ENCODE measurements around the gene TBC1D22A. TPM values are rescaled to one million over a fixed set of nuclear protein-coding genes. Genes with fewer than 3 reads are reported as not detected.

The TBC1D22A gene
- total RNA-seq, 4 donors from 2014 or later: 42.6 to 70.4 (median 55.1) TPM

DNA sequence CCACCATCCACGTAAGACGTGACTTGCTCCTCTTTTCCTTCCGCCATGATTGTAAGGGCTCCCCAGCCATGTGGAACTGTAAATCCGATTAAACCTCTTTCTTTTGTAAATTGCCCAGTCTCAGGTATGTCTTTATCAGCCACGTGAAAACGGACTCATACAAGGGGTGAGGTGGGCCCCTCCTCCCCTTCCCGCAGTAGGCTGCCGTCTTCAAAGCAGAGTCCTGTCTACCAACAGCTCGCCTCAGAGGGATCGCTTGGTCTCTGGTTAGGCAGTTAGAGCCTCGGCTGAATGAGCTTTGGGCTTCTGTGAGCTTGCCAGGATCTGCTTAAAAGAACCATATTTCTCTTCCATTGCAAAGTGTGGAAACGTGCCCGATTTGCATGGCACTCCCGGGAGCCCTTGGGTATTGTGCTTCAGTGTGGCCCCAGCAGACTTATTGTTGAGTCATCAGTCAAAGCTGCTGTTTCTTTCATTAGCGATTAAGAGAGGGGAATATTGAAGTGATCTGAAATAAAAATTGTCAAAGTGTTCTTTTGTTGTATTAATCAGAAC, 338.3 kb downstream of the TBC1D22A start:
- Histone ChIP-seq H3K27me3 (no peaks in the 10 kb centered on the region), H3K4me3 (no peak overlapping the region), H3K4me1 (no peaks in the 10 kb centered on the region), H3K27ac (no peak overlapping the region), H3K36me3 (no peaks in the 10 kb centered on the region), H3K9me3 (no peaks in the 10 kb centered on the region)
- no peak for DNase-seq
- TF ChIP-seq CTCF (IDR thresholded peaks at IDR 0.05) (no peak), POLR2A (IDR thresholded peaks at IDR 0.05) (no peak)

DNA sequence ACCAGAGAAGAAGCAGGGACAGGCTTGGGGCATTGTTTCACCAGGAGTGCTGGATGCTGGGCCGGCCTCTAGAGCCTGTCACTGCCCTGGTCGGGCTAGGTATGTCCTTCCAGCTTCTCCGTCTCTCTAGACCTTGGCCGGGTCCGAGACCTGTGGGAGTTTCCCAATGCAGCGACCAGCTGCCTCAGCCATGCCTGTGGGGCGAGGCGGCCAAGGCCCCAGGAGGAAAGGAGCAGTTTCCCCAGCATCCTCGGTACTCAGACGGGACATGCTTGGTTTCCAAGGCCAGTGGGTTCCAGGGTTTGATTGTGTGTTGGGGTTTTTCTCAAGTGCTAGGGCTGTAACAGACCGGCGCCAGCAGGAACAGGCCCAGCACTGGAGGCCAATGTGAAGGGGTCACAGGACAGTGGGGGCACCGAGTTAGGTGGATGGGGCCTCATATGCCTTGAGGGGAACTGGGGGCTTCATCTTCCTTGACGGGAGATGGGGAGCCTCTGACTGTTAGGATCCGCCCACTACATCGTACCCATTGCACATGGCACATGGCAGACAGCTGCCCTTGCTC, 339.0 kb downstream of the TBC1D22A start:
- H3K27ac ChIP-seq: no peak overlapping the region
- H3K4me1 ChIP-seq: no peaks in the 10 kb centered on the region
- no peaks in the 10 kb centered on the region for H3K9me3 ChIP-seq
- H3K36me3 ChIP-seq: no peaks in the 10 kb centered on the region
- no peak overlapping the region for H3K4me3 ChIP-seq
- no peak for DNase-seq
- no peaks in the 10 kb centered on the region for H3K27me3 ChIP-seq
- no peak for TF ChIP-seq POLR2A (IDR thresholded peaks at IDR 0.05)
- no peak for TF ChIP-seq CTCF (IDR thresholded peaks at IDR 0.05)

- Histone ChIP-seq H3K4me3 (no peak overlapping the region), H3K9me3 (no peaks in the 10 kb centered on the region), H3K27ac (no peak overlapping the region), H3K4me1 (no peaks in the 10 kb centered on the region), H3K36me3 (no peaks in the 10 kb centered on the region), H3K27me3 (no peaks in the 10 kb centered on the region)
- DNase-seq: no peak
- TF ChIP-seq CTCF (IDR thresholded peaks at IDR 0.05) (no peak), POLR2A (IDR thresholded peaks at IDR 0.05) (no peak)
Observed at GRCh38 chr22:47102081-47102480, 339.6 kb downstream of the TBC1D22A start.

- Histone ChIP-seq H3K36me3 (no peaks in the 10 kb centered on the region), H3K9me3 (no peaks in the 10 kb centered on the region), H3K4me3 (no peak overlapping the region), H3K4me1 (no peaks in the 10 kb centered on the region), H3K27me3 (no peaks in the 10 kb centered on the region), H3K27ac (no peak overlapping the region)
- DNase-seq: no peak
- no peak for TF ChIP-seq POLR2A (IDR thresholded peaks at IDR 0.05)
- no peak for TF ChIP-seq CTCF (IDR thresholded peaks at IDR 0.05)
Observed at GRCh38 chr22:47102648-47103047, 340.2 kb downstream of the TBC1D22A start.

DNA sequence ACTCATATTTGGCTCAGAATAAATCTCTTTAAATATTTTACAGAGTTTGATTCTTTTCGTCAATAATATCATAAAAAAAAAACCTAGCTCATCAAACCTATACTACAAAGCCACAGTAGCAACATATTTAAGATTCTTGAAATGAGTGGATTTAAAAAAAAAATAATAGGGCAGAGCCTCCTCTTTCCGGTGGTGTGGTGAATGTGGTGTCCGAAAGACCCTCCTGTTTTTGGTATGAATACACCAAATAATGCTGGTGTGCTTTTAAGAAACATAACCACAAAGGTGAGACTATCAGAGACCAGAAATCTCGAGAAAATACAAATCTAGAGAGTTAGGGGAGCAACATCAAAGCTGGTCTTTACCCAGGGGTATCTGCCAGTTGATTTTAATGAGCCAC, 342.6 kb downstream of the TBC1D22A start:
- Histone ChIP-seq H3K27ac (no peak overlapping the region), H3K4me1 (no peaks in the 10 kb centered on the region), H3K36me3 (no peaks in the 10 kb centered on the region), H3K27me3 (no peaks in the 10 kb centered on the region), H3K9me3 (no peaks in the 10 kb centered on the region), H3K4me3 (no peak overlapping the region)
- TF ChIP-seq CTCF (IDR thresholded peaks at IDR 0.05) (no peak), POLR2A (IDR thresholded peaks at IDR 0.05) (no peak)
- DNase-seq: no peak

Measured in Peyer's patch (tissue), 4 donors.